SH-SY5Y (cell line): Measurements from ENCODE around the gene RAB3IP.

Experiments used
- GATA2 ChIP-seq: IDR thresholded peaks from 2 replicates; pipeline ENCODE4 v1.6.1; 2011; ENCODE audit warnings: mild to moderate bottlenecking, low read depth, low read length
- GATA3 ChIP-seq: IDR thresholded peaks from 2 replicates; pipeline ENCODE4 v1.6.1; 2011; ENCODE audit warnings: low read depth, mild to moderate bottlenecking, low read length, moderate library complexity

DNA sequence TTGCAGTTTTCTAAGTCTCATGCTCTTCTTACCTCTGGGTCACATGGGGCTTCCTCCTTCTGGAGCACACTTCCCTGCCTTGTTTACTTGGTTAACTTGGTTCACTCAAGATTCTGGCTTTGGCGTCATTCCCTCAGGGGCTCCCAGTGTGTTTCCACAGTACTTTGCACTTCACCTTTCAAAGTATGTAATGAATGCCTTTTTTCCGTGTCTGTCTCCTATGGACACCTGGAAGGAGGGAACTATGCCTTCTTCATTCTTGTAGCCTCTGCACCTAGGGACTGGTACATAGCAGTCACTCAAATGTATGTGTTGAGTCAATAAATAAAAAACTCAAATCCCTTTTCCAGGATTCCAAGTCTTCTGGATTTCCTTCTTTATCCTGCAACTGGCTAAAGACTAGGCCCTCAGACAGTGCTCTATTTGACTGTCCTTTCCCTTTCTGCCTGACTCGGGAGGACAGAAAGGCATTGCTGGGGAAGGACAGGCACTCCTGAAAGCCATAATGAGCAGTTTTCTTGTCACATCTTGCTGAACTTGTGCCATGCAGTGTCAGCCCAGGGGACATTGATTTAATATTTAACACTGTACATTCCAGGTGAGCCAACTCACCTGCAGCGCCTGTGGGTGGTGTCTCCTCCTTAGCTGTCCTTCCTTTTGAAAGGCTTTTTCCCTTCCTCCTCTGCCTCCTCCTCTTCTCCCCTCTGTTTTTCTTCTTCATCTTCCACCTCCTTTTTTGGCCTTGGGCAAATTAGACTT, 99.2 kb downstream of the RAB3IP start:
- TF ChIP-seq GATA3 = no peak
- no peak for TF ChIP-seq GATA2
